Mesangial cell (primary cell): ENCODE measurements around the gene TIMM8B. TPM values are rescaled to one million over a fixed set of nuclear protein-coding genes. Genes with fewer than 3 reads are reported as not detected.

Experiments used
- total RNA-seq: library from RNA; depleted of rRNA; stranded (reverse); fragments of >200 nt; gene quantifications from 2 replicates; pipeline ENCODE4 v1.2.3, GENCODE V29; 2015

Gene TIMM8B
- total RNA-seq, result 58.6 and 70.9 TPM in 2 replicates

GRCh38 chr11:112086422-112087191 is at the start of gene TIMM8B, which contains the start of gene SDHD:
Gene TIMM8B (minus strand): TSS chr11:112086756. CDS start chr11:112086723, 33 bp downstream.
Gene SDHD (plus strand): TSS chr11:112086873. CDS start chr11:112086908, 35 bp downstream.

GRCh38 chr11:112073941-112074811 is 12.4 kb downstream of the TIMM8B start, which contains the start of the genes NKAPD1 and PIH1D2:
Gene NKAPD1 (plus strand): TSS chr11:112074299. CDS start chr11:112075575, 1,276 bp downstream.
Gene PIH1D2 (minus strand): TSS chr11:112074017. CDS start chr11:112073174, 843 bp downstream.

Other genes with a start within 250 kb of the TIMM8B start
- 23.7 and 26.6 TPM in 2 replicates for gene ALG9, start 215.2 kb downstream of the TIMM8B start, total RNA-seq
- gene FDXACB1, start 207.6 kb downstream of the TIMM8B start, total RNA-seq, result 3.0 and 3.1 TPM in 2 replicates
- 20.4 and 41.7 TPM in 2 replicates for gene CFAP68, start 207.2 kb downstream of the TIMM8B start, total RNA-seq
- 12.7 and 45.5 TPM in 2 replicates for gene CRYAB, start 175.0 kb downstream of the TIMM8B start, total RNA-seq
- gene HSPB2, start 174.0 kb downstream of the TIMM8B start, total RNA-seq, result 0.33 and 1.0 TPM in 2 replicates
- gene C11orf52, start 167.8 kb downstream of the TIMM8B start, total RNA-seq, result 1.6 and 5.2 TPM in 2 replicates
- 13.4 and 20.9 TPM in 2 replicates for gene DIXDC1, start 149.4 kb downstream of the TIMM8B start, total RNA-seq
- 25.1 and 46.8 TPM in 2 replicates for gene DLAT, start 61.3 kb downstream of the TIMM8B start, total RNA-seq
- gene PIH1D2, start 12.7 kb downstream of the TIMM8B start, total RNA-seq, result 0.51 and 0.98 TPM in 2 replicates
- gene NKAPD1, start 12.5 kb downstream of the TIMM8B start, total RNA-seq, result 6.8 and 10.5 TPM in 2 replicates
- gene SDHD, start 117 bp upstream of the TIMM8B start, total RNA-seq, result 96.5 and 112 TPM in 2 replicates
- 19.9 and 54.5 TPM in 2 replicates for gene IL18, start 77.3 kb upstream of the TIMM8B start, total RNA-seq
- 0.25 TPM in 1 of 2 replicates, not detected in the other for gene TEX12, start 80.6 kb upstream of the TIMM8B start, total RNA-seq
- 1.8 and 2.1 TPM in 2 replicates for gene BCO2, start 88.8 kb upstream of the TIMM8B start, total RNA-seq
- 19.5 and 23.3 TPM in 2 replicates for gene PTS, start 139.7 kb upstream of the TIMM8B start, total RNA-seq
- not detected in 2 replicates for gene PLET1, start 174.1 kb upstream of the TIMM8B start, total RNA-seq